RPMI7951 (cell line): Measurements from ENCODE around the gene ATF4. TPM values are rescaled to one million over a fixed set of nuclear protein-coding genes. Genes with fewer than 3 reads are reported as not detected.

ENCODE experiments used
- DNase-seq: peaks from one replicate; pipeline ENCODE4 v3.0.0-alpha.2; 2012; ENCODE audit warnings: low read depth
- total RNA-seq: library from RNA; depleted of rRNA; stranded (reverse); fragments of >200 nt; shearing (Covaris generic); gene quantifications from 2 replicates; pipeline ENCODE4 v1.2.3, GENCODE V29; 2014; rRNA removed

The ATF4 gene
- total RNA-seq, 1 experiment from 2014 or later = 217 TPM

GRCh38 chr22:39556970-39557841 lies 36.8 kb downstream of the ATF4 start:
- no peak for DNase-seq

GRCh38 chr22:39558254-39558727 lies 37.9 kb downstream of the ATF4 start:
- DNase-seq = no peak

- no peak for DNase-seq
These were observed 38.6 kb downstream of the ATF4 start for GRCh38 chr22:39558950-39559349.

GRCh38 chr22:39559456-39560105 lies 39.2 kb downstream of the ATF4 start:
- peak; percentile 54 for DNase-seq

- no peak for DNase-seq
These were observed 39.8 kb downstream of the ATF4 start for GRCh38 chr22:39560127-39560526.

- no peak for DNase-seq
These were observed 42.6 kb downstream of the ATF4 start for GRCh38 chr22:39562839-39563489.

GRCh38 chr22:39563571-39564428 lies 43.4 kb downstream of the ATF4 start:
- DNase-seq = no peak

- no peak for DNase-seq
These were observed 45.1 kb downstream of the ATF4 start for GRCh38 chr22:39565414-39565944.

- no peak for DNase-seq
These were observed 47.0 kb downstream of the ATF4 start for GRCh38 chr22:39567135-39567946.

- DNase-seq = no peak
These were observed 48.1 kb downstream of the ATF4 start for GRCh38 chr22:39568278-39568981.

- DNase-seq = no peak
These were observed 48.7 kb downstream of the ATF4 start for GRCh38 chr22:39569066-39569465.

- DNase-seq = no peak
These were observed 49.9 kb downstream of the ATF4 start for GRCh38 chr22:39570226-39570625.

GRCh38 chr22:39570665-39571064 lies 50.3 kb downstream of the ATF4 start, which contains the start of gene CACNA1I:
CACNA1I (plus strand) TSS chr22:39570753; CDS start chr22:39570753, 0 bp downstream.
- no peak for DNase-seq

- no peak for DNase-seq
These were observed 51.2 kb downstream of the ATF4 start for GRCh38 chr22:39571538-39571937.

Other genes with a start within 250 kb of the ATF4 start
- gene RPL3, start 200.9 kb upstream of the ATF4 start, total RNA-seq = 1,170 and 1,583 TPM in 2 replicates
- gene SYNGR1, start 170.6 kb upstream of the ATF4 start, total RNA-seq = 7.0 and 14.8 TPM in 2 replicates
- gene TAB1, start 120.8 kb upstream of the ATF4 start, total RNA-seq = 7.6 and 8.0 TPM in 2 replicates
- gene MGAT3, start 63.5 kb upstream of the ATF4 start, total RNA-seq = not detected in 2 replicates
- 10.6 and 11.3 TPM in 2 replicates for gene MIEF1, start 18.3 kb upstream of the ATF4 start, total RNA-seq
- 74.9 and 132 TPM in 2 replicates for gene RPS19BP1, start 12.2 kb downstream of the ATF4 start, total RNA-seq
- not detected in 2 replicates for gene CACNA1I, start 50.2 kb downstream of the ATF4 start, total RNA-seq